SK-N-MC (cell line): ENCODE results near the gene EDN2.

Source experiments
- DNase-seq: peaks from one replicate; pipeline ENCODE4 v3.0.0-alpha.2; 2011; ENCODE audit warnings: low read depth, low spot score
- H3K27ac ChIP-seq: fragments of 200-600 bp; sonication (generic); 2 replicates; pipeline ENCODE4 v1.5.1; 2016; ENCODE audit warnings: mixed run types
- H3K36me3 ChIP-seq: fragments of 200-600 bp; sonication (generic); 2 replicates; pipeline ENCODE4 v1.6.1; 2017; ENCODE audit warnings: antibody characterized with exemption, low read length, mixed read lengths; ENCODE audit not compliant: insufficient read depth
- H3K4me3 ChIP-seq: fragments of 200-600 bp; sonication (generic); 2 replicates; pipeline ENCODE4 v1.5.1; 2016
- H3K9ac ChIP-seq: fragments of 200-600 bp; sonication (generic); 2 replicates; pipeline ENCODE4 v1.8.0; 2017; ENCODE audit warnings: mixed run types, mixed read lengths; ENCODE audit not compliant: insufficient read length
- H3K9me3 ChIP-seq: fragments of 200-600 bp; sonication (generic); 2 replicates; pipeline ENCODE4 v1.6.1; 2017; ENCODE audit warnings: low read depth, mild to moderate bottlenecking, antibody characterized with exemption, low read length, moderate library complexity, mixed read lengths
- EZH2 ChIP-seq: fragments of 200-600 bp; sonication (generic); IDR thresholded peaks from one replicate; pipeline ENCODE4 v1.6.1; 2017; ENCODE audit warnings: antibody characterized with exemption
- FOXP2 ChIP-seq: optimal IDR thresholded peaks from 2 replicates; pipeline ENCODE3; 2011; ENCODE audit warnings: mild to moderate bottlenecking, moderate library complexity; ENCODE audit not compliant: insufficient read depth; ENCODE audit errors: extremely low read length, control extremely low read depth
- POLR2AphosphoS5 ChIP-seq: IDR thresholded peaks from 2 replicates; pipeline ENCODE4 v1.6.1; 2012; ENCODE audit warnings: mild to moderate bottlenecking, low read depth, low read length, borderline replicate concordance

The EDN2 gene

GRCh38 chr1:41447995-41448770, 36.3 kb downstream of the EDN2 start:
- Histone ChIP-seq H3K9ac (no peak overlapping the region), H3K9me3 (no peaks in the 10 kb centered on the region), H3K36me3 (no peaks in the 10 kb centered on the region), H3K4me3 (peak overlapping the region; percentile 20; the same call in 1 of the 2 replicates), H3K27ac (no peak overlapping the region)
- DNase-seq = no peak
- TF ChIP-seq FOXP2 (no peak), POLR2AphosphoS5 (no peak), EZH2 (no peak)

GRCh38 chr1:41446851-41447610, 37.5 kb downstream of the EDN2 start:
- Histone ChIP-seq H3K9me3 (no peaks in the 10 kb centered on the region), H3K36me3 (no peaks in the 10 kb centered on the region), H3K27ac (no peak overlapping the region), H3K4me3 (no peak overlapping the region), H3K9ac (no peak overlapping the region)
- TF ChIP-seq FOXP2 (no peak), POLR2AphosphoS5 (no peak), EZH2 (no peak)
- no peak for DNase-seq

- H3K9me3 ChIP-seq = no peaks in the 10 kb centered on the region
- DNase-seq = no peak
- no peaks in the 10 kb centered on the region for H3K36me3 ChIP-seq
- H3K4me3 ChIP-seq = no peak overlapping the region
- no peak overlapping the region for H3K9ac ChIP-seq
- TF ChIP-seq FOXP2 (no peak), POLR2AphosphoS5 (no peak), EZH2 (no peak)
- no peak overlapping the region for H3K27ac ChIP-seq
Measured at GRCh38 chr1:41444785-41445184, 39.7 kb downstream of the EDN2 start.

GRCh38 chr1:41444246-41444645, 40.2 kb downstream of the EDN2 start:
- no peak overlapping the region for H3K9ac ChIP-seq
- no peaks in the 10 kb centered on the region for H3K9me3 ChIP-seq
- TF ChIP-seq FOXP2 (no peak), POLR2AphosphoS5 (no peak), EZH2 (no peak)
- no peak for DNase-seq
- H3K4me3 ChIP-seq = no peak overlapping the region
- no peaks in the 10 kb centered on the region for H3K36me3 ChIP-seq
- no peak overlapping the region for H3K27ac ChIP-seq

DNA sequence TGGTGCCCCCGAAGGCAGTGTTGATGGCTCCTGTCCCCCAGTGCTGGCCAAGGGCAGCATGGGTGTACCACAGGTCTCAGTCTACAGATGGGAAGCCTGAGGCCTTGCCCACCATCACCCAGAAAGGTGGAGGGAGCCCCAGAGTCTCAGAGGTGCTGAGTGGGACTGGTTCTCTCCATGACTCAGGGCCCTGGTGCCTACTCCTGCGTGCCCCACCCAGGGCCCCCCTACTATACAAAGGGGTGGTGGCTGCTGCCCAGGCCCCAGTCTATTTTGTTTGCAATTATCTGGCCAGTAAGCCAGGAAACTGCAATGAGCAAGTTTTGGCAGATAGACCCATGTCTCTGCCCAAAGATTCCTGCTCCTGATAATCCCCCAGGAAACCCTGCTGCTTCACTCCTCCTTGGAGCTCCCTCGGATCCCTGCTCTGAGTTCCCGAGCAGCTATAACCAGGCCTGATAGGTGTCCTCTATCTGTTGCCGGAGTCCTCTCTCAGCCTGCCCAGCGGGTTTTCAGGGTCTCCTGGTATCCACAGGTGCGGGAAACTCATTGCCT, 41.7 kb downstream of the EDN2 start:
- Histone ChIP-seq H3K9ac (no peak overlapping the region), H3K4me3 (no peak overlapping the region), H3K27ac (no peak overlapping the region), H3K9me3 (no peaks in the 10 kb centered on the region), H3K36me3 (no peaks in the 10 kb centered on the region)
- DNase-seq = no peak
- TF ChIP-seq FOXP2 = no peak
- no peak for TF ChIP-seq EZH2
- TF ChIP-seq POLR2AphosphoS5 = no peak

GRCh38 chr1:41440321-41441085, 44.0 kb downstream of the EDN2 start:
- TF ChIP-seq FOXP2 (no peak), EZH2 (no peak), POLR2AphosphoS5 (no peak)
- Histone ChIP-seq H3K27ac (no peak overlapping the region), H3K9ac (no peak overlapping the region), H3K36me3 (no peaks in the 10 kb centered on the region), H3K4me3 (no peak overlapping the region), H3K9me3 (no peaks in the 10 kb centered on the region)
- DNase-seq = no peak

- no peak for DNase-seq
- TF ChIP-seq FOXP2 = no peak
Measured at GRCh38 chr1:41439234-41439633, 45.2 kb downstream of the EDN2 start.

DNA sequence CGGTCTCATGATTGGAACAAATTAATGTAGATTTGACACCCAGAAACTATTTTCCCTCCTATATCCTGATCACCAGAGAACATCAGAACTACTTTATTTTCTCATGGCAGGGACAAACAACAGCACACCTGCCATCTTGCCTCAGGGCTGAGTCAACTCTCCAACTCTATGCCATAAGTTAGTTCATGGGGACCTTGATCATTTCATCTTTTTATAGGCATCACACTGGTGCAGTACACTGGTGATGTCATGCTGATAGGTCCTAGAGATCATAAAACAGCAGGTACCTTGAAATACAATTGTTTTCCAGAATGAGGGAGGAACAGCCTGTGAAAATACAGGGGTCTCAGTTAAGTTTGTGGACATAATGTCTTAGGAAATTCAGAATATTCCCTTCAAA, 45.8 kb downstream of the EDN2 start:
- H3K36me3 ChIP-seq = no peaks in the 10 kb centered on the region
- no peak overlapping the region for H3K27ac ChIP-seq
- TF ChIP-seq EZH2 (no peak), FOXP2 (no peak)
- no peak for DNase-seq
- H3K9me3 ChIP-seq = no peaks in the 10 kb centered on the region
- no peak overlapping the region for H3K9ac ChIP-seq
- no peak overlapping the region for H3K4me3 ChIP-seq

More at GRCh38 chr1:41439234-41439633, 45.2 kb downstream of the EDN2 start:
- Histone ChIP-seq H3K4me3 (no peak overlapping the region), H3K27ac (no peak overlapping the region), H3K36me3 (no peaks in the 10 kb centered on the region), H3K9me3 (no peaks in the 10 kb centered on the region), H3K9ac (no peak overlapping the region)
